Inferior parietal cortex (tissue), 1 donor: ENCODE results near the gene RGS11.

Source experiments
- DNase-seq: peaks from one replicate; pipeline ENCODE4 v3.0.0-alpha.2; 2016; ENCODE audit errors: extremely low spot score

Gene RGS11

DNA sequence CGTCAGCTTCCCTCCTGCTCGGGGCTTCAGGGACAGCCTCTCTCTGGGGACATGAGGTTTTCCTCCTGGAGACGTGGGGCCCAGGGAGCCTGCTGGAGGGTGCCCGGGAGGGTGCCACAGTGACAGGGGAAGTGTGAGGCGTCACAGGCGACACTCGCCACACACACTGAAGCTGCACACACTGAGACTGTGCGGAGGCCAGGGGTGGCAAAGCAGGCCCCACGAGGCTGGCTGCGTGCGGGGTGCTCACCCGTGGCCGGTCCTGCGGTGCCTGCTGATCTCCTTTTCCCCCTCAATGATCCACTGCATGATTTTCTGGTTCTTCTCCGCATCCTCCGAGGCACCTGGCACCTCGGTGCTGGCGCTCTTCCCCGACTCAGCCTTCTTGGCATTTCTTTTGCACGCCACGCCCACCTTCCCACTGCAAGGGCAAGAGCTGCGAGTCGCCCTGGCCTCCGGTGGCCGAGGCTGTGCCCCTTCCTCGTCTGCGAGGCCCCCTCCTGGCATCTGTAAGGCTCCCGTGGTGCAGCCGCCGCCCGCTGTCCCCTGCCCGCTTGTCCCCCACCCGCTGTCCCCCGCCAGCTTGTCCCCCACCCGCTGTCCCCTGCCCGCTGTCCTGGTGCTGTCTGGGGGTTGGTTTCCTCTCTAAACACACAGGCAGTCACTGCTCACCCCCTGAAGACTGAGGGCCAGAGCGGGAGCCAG is 21.2 kb upstream of the RGS11 start:
- no peak for DNase-seq

DNA sequence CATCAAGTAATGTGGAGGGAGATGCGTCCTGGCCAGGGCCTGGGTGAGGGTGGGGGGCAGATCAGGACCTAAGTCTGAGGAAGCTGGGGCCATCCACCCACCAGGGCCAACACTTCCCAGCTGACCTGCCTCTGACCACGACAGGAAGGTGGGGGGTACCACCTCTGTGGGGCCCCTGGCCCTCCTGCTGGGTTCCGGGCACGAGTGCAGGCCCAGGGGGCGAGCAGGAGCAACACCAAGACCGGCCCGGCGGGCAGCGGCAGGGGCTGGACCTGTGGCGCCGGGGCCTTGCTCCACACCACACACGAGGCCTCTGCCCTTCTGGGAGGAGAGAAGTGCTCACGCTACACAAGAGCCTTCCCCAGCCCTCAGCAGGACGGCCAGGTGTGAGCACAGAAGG is 20.5 kb upstream of the RGS11 start:
- DNase-seq = no peak

DNA sequence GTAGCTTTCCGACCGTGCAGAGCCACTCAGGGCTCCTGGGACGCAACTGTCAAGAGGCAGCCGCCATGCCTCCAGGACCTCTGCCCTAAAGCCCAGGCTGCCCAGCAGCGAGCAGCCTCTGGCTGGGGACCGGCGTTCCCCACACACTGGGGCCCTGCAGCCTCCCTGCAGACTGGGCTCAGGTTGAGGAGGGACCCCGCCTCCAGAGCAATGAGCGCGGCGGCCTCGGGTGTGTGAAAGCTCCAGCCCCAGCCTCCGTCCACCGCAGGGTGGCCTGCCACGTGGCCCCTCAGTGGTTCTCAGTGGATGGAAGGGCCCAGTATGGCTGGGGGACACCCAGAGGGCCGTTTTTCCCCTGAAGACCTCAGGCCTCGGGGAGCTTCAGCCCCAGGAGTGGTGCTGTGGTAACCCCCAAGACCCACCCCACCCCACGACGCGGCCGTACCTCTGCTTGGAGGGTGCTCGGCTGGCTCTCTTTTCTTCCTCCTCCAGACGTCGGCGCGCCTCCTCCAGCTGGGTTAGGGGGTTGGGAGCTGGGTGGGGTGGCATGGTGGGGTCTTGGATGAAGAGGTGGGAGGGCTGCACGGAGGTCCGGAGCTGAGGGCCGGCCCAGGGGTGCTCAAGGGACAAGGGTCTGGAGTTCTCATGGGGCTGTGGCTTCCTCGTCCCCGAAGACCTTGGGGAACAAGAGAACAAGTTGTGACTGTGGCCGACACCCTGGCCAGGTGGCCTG is 17.5 kb upstream of the RGS11 start:
- no peak for DNase-seq

DNA sequence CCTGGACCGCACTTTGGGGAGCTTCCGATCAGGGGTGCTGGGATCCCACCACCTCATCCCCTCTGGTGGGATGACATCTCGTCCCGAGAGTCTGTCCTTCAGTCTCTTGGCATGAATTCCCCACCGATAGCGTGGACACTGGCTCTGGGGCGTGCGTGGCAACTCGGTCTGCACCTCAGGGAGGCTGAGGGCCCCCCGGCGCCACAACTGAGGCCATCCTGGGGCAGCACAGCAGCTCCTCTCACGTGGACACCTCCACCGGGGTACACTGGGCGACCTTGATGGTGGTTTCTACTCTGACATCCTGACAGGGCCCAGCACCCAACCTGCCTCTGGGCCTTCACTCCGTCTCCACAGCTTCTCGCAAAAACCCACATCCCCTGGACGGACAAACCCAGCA is 15.8 kb upstream of the RGS11 start:
- DNase-seq = no peak

DNA sequence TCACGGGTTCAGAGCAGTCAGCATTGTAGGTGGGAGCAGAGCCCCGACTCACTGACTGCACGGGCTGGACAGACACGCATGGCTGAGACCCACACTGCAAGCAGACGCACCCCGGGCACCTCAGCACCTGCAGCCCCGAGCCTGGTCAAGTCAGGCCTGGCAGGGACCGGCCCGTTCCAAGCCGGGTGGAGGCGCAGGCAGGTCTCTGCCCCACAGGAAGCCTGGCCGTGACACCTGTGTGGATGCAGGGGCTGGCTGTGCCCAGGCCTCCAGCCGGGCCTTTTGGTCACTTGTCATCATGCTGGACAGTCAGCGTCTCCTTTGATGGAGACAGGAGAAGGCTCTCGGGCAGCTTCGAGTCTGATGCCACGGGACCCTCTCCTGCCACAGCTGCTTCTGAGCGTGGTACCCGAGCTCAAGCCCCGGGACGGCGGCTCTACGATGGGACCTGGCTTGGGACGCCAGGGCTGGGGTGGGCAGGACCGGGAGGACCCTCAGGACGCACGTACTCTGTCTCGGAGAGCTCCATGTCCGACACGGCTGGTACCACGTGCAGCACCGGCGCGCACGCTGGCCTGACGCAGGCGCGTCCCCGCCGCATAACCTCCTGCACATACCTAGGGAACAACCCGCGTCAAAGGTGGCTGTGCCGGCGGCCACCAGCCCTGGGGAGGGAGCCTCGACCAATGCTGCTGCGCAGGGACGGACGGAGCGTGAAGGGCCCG is 15.1 kb upstream of the RGS11 start:
- no peak for DNase-seq

DNA sequence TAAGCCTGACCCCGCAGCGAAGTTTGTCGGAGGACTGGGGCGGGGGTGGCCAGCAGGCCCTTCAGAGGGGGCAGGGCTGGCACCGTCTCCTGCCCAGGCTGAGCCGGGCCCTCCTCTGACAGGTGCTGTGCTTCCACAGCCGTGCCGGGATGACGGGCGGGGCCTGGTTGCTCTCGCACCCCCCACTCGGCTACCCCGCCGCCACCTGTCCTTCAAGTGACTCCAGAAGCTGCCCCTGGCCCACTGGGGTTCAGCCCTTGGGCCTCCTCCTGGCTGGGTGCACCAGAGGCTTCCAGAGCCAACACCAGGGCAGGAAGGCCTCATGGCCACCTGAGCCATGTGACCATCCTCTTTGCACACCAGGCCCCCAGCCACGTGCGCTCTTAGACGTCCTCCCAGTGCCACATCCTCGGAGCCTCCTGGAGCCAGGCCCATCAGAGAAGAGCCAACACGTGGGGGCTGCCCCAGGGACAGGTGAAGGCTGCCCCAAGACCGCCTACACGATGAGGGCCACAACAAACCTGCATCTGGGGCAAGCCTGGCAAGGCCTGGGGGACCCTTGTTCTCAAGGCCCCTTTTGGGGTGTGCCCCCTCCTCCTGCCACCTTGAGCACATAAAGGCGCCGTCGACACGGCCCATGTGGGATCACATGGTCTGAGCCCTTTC is 14.4 kb upstream of the RGS11 start:
- no peak for DNase-seq

DNA sequence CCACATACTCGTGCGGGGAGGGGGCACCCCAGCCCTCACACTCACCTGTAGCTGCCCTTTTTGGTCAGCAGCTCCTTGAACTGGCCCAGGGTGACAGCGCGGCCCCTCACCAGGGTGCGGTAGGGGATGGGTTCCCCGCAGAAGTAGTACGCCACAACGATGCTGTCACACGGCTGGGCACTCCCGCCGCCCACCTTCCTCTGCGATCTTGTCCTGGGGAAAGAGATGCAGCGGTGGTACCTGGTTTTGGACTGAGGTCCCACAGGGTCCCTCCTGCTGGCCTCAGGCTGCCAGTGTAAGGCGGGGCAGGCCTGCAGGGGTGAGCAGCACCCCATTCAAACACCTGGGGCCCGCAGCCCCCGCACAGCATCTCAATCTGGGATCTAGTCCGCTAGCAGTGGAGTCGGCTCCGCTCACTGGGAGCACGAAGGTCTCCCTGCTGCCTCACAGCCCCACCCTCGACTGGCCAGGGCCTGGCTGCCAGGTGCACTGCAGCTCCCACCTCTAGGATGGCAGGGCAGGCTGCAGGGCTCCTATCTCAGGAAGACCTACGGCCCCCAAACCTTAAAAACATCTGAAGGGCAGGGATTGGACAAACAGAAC is 13.8 kb upstream of the RGS11 start:
- DNase-seq = no peak

DNA sequence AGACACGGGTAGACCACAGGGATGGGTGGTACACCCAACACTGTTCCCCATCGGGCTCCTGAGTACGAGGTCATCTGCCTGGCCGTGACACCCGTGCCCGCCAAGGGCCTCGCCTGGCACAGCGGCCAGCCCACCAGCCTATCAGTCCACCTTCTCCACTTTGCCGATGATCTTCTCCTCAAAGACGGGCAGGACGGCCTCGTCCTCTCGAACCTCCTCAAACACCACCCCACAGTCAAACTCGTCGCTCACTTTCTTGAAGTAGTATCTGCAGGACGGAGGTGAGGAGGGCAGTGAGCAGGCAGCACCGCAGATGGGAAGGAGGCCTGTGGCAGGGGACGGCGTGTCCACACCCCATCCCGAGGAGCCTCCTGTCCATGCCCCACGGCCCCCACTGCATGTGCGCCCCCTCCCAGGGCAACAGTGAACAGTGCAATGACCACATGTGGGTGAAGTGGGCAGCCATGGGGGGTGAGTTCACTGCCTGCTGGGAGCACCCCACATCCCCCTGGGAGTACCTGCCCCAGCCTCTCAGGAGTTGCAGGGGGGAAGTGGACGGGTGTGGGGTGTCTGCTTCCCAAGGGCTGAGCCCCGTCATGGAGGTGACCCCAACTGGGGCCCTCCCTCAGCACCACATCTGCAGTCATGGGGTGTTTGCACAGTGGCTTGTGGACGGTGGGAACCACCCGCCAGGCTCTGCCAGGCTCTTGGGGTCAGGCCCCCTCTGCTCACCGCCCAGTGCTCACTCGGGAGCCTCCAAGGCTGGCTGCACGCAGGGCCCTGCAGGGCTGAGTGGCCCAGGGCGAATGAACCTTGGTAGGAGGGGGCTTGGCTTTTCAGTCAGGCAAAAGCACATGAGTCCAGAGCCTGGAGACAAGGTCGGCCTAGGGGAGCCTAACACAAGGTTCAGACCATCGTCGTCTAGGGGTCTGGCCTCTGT is 12.5 kb upstream of the RGS11 start:
- DNase-seq = no peak

DNA sequence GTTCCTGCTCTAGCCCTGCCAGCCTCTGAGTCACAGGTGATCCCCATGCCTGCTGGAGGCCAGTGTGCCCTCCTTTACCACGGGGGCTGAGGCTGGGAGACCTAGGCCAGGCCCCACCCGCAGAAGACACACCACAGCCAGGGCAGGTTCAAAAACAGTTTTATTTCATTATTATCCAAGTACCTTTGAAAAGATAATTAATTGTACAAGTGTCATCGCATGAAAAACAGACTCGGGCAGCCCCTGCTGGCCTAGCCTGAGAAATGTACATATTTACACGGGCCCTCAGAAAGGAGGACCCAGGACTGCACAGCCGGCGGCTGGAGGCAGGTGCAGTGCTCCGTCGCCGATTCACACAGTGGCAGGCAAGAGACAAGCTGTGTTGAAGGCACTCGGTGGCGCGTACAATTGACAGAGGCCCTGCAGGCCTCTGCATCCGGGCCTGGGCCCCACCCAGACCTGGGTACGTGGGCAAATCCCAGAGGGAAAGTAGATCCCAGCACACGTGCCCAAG is 11.6 kb upstream of the RGS11 start:
- no peak for DNase-seq

DNA sequence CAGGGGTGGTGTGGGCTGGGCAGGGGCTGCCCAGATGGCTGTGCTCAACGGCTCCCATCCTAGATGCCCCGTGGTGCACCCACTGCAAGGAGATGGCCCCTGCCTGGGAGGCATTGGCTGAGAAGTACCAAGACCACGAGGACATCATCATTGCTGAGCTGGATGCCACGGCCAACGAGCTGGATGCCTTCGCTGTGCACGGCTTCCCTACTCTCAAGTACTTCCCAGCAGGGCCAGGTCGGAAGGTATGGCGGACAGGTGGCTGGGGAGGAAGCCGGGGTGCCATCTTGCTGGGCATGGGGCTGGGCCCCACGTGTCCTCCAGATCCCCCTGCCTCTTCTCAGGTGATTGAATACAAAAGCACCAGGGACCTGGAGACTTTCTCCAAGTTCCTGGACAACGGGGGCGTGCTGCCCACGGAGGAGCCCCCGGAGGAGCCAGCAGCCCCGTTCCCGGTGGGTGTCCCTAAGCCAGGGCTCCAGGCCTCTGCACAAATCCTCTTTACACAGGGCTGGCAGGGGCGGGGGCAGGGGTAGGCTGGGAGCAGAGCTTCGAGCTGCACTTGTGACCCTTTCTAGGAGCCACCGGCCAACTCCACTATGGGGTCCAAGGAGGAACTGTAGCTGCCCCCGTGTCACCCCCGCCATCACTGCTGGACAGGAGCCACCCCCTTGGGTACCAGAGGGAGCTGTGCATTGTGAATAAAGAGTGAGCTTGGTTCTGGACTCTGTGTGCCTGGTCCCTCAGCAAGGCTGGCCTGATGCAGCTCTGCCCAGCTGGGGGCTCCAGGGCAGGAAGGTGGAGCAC is 10.9 kb upstream of the RGS11 start:
- DNase-seq = no peak

DNA sequence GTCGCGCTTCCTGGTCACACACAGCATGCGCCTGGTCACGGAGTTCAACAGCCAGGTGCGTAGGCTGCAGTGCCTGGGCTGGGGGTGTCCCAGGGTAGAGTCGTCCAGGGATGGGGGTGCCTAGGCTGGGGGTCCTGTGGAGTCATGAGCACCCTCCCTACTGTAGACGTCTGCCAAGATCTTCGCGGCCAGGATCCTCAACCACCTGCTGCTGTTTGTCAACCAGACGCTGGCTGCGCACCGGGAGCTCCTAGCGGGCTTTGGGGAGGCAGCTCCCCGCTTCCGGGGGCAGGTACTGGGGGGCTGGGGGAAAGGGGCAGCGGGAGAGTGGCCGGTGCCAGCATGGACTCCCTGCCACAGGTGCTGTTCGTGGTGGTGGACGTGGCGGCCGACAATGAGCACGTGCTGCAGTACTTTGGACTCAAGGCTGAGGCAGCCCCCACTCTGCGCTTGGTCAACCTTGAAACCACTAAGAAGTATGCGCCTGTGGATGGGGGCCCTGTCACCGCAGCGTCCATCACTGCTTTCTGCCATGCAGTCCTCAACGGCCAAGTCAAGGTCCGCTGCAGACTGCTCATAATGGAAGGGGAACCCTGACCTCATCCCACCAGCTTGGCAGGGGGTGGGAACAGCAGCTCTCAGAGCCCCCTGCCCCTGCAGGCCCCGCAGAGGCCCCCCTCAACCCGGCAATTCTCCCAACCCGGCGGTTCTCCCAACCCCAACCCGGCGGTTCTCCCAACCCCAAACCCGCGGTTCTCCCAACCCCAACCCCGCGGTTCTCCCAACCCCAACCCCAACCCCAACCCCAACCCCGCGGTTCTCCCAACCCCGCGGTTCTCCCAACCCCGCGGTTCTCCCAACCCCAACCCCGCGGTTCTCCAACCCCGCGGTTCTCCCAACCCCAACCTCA is 9.7 kb upstream of the RGS11 start:
- no peak for DNase-seq

DNA sequence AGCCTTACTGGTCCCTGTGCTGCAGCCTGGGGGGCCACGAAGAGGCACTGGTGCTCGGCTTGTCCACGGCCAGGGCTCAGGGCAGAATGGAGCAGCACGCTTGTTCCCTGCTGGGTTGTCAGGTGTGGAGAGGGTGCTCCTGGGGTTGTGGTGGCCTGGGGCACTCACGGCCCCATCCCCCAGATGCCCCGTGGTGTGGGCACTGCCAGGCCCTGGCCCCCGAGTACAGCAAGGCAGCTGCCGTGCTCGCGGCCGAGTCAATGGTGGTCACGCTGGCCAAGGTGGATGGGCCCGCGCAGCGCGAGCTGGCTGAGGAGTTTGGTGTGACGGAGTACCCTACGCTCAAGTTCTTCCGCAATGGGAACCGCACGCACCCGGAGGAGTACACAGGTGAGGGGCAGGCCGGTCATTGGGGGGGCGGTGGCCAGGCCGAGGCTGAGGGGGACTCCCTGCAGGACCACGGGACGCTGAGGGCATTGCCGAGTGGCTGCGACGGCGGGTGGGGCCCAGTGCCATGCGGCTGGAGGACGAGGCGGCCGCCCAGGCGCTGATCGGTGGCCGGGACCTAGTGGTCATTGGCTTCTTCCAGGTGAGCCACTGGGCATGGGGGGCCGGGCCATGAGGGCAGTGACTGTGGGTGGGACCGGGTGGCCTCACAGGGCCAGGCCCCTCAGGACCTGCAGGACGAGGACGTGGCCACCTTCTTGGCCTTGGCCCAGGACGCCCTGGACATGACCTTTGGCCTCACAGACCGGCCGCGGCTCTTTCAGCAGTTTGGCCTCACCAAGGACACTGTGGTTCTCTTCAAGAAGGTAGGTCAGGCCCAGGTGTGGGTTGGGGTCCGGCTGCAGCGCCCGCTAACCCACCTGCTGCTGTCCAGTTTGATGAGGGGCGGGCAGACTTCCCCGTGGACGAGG is 8.7 kb upstream of the RGS11 start:
- no peak for DNase-seq

DNA sequence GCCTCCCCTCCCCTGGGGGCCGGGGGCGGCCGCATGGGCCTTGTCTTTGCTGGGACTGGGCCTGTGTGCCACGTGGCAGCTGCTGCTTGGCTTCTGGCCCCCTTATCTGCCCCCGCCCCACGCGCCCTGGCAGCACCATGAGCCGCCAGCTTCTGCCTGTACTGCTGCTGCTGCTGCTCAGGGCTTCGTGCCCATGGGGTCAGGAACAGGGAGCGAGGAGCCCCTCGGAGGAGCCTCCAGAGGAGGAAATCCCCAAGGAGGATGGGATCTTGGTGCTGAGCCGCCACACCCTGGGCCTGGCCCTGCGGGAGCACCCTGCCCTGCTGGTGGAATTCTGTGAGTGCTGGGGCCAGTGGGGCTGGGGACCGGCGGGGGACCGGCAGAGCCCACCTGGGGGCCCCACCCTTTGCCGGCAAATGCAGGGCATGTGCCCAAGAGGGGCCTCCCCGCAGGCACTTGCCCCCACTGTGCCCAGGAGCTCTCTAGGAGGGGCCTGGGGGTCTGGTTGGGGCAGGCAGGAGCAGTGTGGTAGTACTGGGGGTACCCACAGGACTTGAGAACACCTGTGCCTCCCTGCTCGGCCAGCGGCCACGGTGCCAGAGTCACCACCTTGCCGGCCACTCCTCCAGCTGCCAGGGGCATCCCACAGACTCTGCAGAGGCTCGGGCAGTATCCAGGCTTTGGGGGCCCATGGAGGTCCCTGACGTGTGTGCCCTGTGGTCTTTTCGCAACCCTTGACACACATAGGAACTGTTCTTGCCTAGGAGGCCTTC is 7.5 kb upstream of the RGS11 start, which contains the start of gene PDIA2:
Gene PDIA2, plus strand, starts transcription at position 132 of the 773 bp plus-strand sequence. Its CDS starts 6 bp downstream, at position 138.
- no peak for DNase-seq

DNA sequence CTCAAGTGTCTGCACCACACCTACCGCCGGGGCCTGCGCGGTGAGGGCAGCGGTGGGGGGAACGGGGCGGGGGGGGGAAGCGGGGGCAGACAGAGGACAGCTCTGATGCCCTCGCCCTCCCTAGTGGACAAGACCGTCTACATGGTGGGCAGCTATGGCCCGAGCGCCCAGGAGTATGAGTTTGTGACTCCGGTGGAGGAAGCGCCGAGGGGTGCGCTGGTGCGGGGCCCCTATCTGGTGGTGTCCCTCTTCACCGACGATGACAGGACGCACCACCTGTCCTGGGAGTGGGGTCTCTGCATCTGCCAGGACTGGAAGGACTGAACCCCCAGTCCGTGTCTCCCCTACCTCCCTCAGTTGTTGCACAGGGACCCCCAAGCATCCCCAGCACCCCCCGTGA is 6.7 kb upstream of the RGS11 start:
- no peak for DNase-seq

DNA sequence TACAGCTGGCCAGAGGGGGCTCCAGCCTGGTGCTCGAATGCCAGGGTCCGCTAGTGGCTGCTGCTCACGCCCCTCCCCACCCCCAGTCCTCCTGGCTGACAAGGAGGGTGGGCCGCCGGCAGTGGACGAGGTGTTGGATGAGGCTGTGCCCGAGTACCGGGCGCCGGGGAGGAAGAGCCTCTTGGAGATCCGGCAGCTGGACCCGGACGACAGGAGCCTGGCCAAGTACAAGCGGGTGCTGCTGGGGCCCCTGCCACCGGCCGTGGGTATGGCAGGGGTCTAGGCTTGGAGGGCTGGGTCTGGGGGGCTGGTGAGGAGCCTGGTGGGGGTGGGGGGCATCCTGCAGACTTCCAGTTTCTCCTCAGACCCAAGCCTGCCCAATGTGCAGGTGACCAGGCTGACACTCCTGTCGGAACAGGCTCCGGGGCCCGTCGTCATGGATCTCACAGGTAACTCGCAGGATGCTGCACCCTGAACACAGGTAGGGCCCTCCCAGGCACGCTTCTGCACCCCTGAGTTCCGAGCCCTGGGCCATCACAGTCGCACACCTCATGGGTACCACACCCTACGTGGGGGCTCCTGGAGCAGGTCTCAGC is 6.0 kb upstream of the RGS11 start:
- no peak for DNase-seq

DNA sequence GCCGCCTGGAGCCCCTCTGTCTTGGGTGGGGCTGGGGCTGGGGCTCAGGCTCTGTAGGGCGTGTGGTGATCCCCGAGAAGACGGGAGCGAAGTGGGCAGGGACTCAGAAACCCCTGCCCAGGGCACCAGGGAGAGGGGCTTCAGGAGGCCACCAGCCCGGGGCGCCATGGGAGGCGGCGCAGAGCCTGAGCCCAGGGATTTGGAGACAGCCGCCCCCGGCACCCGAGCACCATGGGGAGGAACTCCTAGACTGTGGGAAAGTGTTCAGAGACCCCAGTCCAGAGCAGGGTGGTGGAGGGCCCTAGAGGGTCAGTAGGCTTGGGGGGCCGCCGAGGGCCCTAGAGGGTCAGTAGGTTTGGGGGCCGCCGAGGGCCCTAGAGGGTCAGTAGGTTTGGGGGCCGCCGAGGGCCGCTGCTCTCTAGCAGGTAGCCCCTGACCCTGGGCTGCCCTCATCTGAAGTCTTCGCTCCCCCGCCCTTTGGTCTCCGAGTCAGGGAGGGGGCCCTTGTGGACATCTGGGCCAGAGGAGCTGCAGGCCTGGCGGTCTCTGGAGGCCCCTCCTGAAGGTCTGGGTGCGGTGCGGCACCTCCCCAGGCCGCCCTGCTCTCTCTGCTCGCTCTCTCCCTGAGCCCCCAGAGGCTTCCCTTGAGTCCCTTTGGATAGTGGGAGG is 5.4 kb upstream of the RGS11 start:
- DNase-seq = no peak
